Measurements from ENCODE around the gene BRAF.

DNA sequence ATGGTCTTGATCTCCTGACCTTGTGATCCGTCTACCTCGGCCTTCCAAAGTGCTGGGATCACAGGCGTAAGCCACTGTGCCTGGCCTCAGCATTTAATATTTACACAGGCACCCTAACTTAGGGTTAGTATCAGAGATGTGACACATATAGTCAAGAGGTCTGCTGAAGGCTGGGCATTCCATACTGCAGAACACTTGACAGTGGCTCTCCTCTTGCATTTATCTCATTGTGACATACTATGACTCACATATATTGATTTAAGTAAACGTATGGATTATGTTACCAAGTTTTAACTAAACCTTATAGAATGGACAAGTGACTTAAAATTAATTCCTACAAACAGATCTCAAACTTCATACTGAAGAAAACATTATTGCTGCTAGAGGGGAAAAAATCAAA is 36.6 kb downstream of the BRAF start:
- TF ChIP-seq POLR2A (IDR thresholded peaks at IDR 0.05; ENCODE audit: low read length) (no peak), GATA1 (IDR thresholded peaks at IDR 0.05; ENCODE audit: low read depth, low read length) (no peak)

Measured in erythroblast (primary cell).